ENCODE data around the gene CCSER1.

CCSER1 gene

DNA sequence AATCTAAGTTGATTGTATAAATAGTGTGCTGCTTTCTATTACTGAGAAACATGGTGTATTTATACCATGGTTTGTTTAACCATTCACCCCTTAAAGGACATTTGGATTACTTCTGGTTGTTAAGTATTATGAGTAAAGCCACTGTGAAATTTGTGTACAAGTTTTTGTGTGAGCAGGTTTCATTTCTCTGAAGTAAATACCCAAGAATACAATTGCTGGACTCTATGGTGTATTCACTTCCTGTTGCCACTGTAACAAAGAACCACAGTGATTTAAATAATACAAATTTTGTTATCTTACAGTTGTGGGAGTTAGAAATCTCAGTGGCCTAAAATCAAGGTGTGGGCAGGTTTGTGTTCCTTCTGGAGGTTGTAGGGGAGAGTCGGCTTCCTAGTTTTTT, 869.6 kb downstream of the CCSER1 start:
- Histone ChIP-seq H3K4me2 (ENCODE audit: low read depth, low read length, poor library complexity, severe bottlenecking) (no peak overlapping the region), H3K27ac (ENCODE audit: low read depth, low read length) (no peak overlapping the region), H3K9me3 (ENCODE audit: insufficient read depth, low read length) (no peaks in the 10 kb centered on the region), H3K27me3 (ENCODE audit: low read length) (no peaks in the 10 kb centered on the region), H4K20me1 (ENCODE audit: low read depth, low read length) (no peaks in the 10 kb centered on the region), H3K9ac (ENCODE audit: low read length) (no peak overlapping the region), H2AFZ (ENCODE audit: low read depth, low read length, severe bottlenecking) (no peak overlapping the region), H3K9me2 (replicated peaks; ENCODE audit: insufficient read depth, low read length) (no peaks in the 10 kb centered on the region), H3K79me2 (ENCODE audit: insufficient read depth, low read length) (no peaks in the 10 kb centered on the region), H3K36me3 (ENCODE audit: low read length) (no peaks in the 10 kb centered on the region), H3F3A (ENCODE audit: insufficient read depth) (no peaks in the 10 kb centered on the region), H3K4me3 (ENCODE audit: insufficient read depth, low read length, poor library complexity, severe bottlenecking) (no peak overlapping the region)
- TF ChIP-seq EZH2phosphoT487 (conservative IDR thresholded peaks at IDR 0.05; ENCODE audit: low read length), result no peak
- TF ChIP-seq, protein P1, sequence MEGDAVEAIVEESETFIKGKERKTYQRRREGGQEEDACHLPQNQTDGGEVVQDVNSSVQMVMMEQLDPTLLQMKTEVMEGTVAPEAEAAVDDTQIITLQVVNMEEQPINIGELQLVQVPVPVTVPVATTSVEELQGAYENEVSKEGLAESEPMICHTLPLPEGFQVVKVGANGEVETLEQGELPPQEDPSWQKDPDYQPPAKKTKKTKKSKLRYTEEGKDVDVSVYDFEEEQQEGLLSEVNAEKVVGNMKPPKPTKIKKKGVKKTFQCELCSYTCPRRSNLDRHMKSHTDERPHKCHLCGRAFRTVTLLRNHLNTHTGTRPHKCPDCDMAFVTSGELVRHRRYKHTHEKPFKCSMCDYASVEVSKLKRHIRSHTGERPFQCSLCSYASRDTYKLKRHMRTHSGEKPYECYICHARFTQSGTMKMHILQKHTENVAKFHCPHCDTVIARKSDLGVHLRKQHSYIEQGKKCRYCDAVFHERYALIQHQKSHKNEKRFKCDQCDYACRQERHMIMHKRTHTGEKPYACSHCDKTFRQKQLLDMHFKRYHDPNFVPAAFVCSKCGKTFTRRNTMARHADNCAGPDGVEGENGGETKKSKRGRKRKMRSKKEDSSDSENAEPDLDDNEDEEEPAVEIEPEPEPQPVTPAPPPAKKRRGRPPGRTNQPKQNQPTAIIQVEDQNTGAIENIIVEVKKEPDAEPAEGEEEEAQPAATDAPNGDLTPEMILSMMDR (IDR thresholded peaks at IDR 0.05; ENCODE audit: insufficient read depth, low read length, poor library complexity, severe bottlenecking), result no peak

DNA sequence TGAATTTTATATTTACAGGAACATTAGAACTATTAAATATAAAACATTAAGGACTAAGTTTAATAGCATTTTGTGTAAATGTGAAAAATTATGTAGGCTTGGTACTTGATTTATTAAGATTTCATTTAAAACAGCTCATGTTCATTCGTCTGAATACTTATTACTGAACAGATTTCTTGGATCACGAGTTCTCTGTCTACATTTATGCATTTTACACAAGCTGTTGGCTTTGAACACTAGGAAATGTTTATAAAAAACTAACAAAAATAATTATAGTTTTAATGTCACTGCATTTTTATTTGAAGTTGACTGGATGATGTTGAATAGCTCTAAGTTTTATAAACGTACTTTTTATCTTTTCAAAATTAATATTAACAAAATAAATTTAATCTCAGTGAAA, 888.7 kb downstream of the CCSER1 start:
- H3K4me3 ChIP-seq (ENCODE audit: insufficient read depth, low read length, poor library complexity, severe bottlenecking), result no peak overlapping the region
- no peak overlapping the region for H3K27ac ChIP-seq (ENCODE audit: low read depth, low read length)
- H3K9me2 ChIP-seq (replicated peaks; ENCODE audit: insufficient read depth, low read length), result no peaks in the 10 kb centered on the region
- no peaks in the 10 kb centered on the region for H3K9me3 ChIP-seq (ENCODE audit: insufficient read depth, low read length)
- no peaks in the 10 kb centered on the region for H3K36me3 ChIP-seq (ENCODE audit: low read length)
- no peaks in the 10 kb centered on the region for H3K27me3 ChIP-seq (ENCODE audit: low read length)
- no peak overlapping the region for H3K9ac ChIP-seq (ENCODE audit: low read length)
- H3K4me2 ChIP-seq (ENCODE audit: low read depth, low read length, poor library complexity, severe bottlenecking), result no peak overlapping the region
- no peak overlapping the region for H2AFZ ChIP-seq (ENCODE audit: low read depth, low read length, severe bottlenecking)
- no peaks in the 10 kb centered on the region for H4K20me1 ChIP-seq (ENCODE audit: low read depth, low read length)
- H3K79me2 ChIP-seq (ENCODE audit: insufficient read depth, low read length), result no peaks in the 10 kb centered on the region
- no peak for TF ChIP-seq EZH2phosphoT487 (conservative IDR thresholded peaks at IDR 0.05; ENCODE audit: low read length)
- TF ChIP-seq, protein P1 (IDR thresholded peaks at IDR 0.05; ENCODE audit: insufficient read depth, low read length, poor library complexity, severe bottlenecking), result no peak
- no peaks in the 10 kb centered on the region for H3F3A ChIP-seq (ENCODE audit: insufficient read depth)

DNA sequence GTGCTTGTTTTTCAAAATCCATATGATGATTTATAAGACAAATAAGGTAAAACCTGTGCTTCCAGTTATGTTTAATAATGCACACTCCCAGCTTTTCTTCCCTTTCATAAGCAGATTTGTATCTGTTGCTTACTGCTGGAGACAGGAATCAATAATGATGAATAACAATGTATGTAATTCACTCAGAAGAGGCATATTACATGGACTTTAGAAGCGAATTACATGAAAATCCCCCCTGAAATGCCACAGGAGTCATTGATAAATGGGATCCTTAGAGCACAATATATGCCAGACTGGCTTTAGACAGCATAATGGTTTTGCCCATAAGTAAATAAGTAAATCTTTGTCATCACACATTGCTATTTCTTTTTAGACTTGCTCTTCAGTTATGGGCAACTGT, 892.3 kb downstream of the CCSER1 start:
- no peaks in the 10 kb centered on the region for H3K27me3 ChIP-seq (ENCODE audit: low read length)
- TF ChIP-seq, protein P1 (IDR thresholded peaks at IDR 0.05; ENCODE audit: insufficient read depth, low read length, poor library complexity, severe bottlenecking), result no peak
- TF ChIP-seq EZH2phosphoT487 (conservative IDR thresholded peaks at IDR 0.05; ENCODE audit: low read length), result no peak
- no peak overlapping the region for H3K4me3 ChIP-seq (ENCODE audit: insufficient read depth, low read length, poor library complexity, severe bottlenecking)
- H3K27ac ChIP-seq (ENCODE audit: low read depth, low read length), result no peak overlapping the region
- no peaks in the 10 kb centered on the region for H3K79me2 ChIP-seq (ENCODE audit: insufficient read depth, low read length)
- H3K4me2 ChIP-seq (ENCODE audit: low read depth, low read length, poor library complexity, severe bottlenecking), result no peak overlapping the region
- H3K9ac ChIP-seq (ENCODE audit: low read length), result no peak overlapping the region
- no peaks in the 10 kb centered on the region for H4K20me1 ChIP-seq (ENCODE audit: low read depth, low read length)
- H2AFZ ChIP-seq (ENCODE audit: low read depth, low read length, severe bottlenecking), result no peak overlapping the region
- no peaks in the 10 kb centered on the region for H3K36me3 ChIP-seq (ENCODE audit: low read length)
- H3K9me3 ChIP-seq (ENCODE audit: insufficient read depth, low read length), result no peaks in the 10 kb centered on the region
- H3F3A ChIP-seq (ENCODE audit: insufficient read depth), result no peaks in the 10 kb centered on the region
- H3K9me2 ChIP-seq (replicated peaks; ENCODE audit: insufficient read depth, low read length), result no peaks in the 10 kb centered on the region

All from SU-DHL-6 (cell line).